HCT116 (cell line): ENCODE results near the gene TTC27. TPM values are rescaled to one million over a fixed set of nuclear protein-coding genes. Genes with fewer than 3 reads are reported as not detected.
"Not testable (repeated sequence)": the region's sequence is repeated elsewhere in the genome, so short reads cannot be mapped to it uniquely, and the experiment has no call there.

Experiments
- ATAC-seq: fragments of 200-7000 bp; cut with Tn5 transposase; 2 replicates; pipeline ENCODE4 v1.9.1; 2020; ENCODE audit warnings: mild to moderate bottlenecking, moderate library complexity
- BruUV-seq: library from RNA; stranded (reverse); fragments of 400-500 nt; replicated peaks from 2 replicates; lab custom pipeline; 2021; lab: Mats Ljungman, UMichigan
- CTCF ChIA-PET: fragments of 300-600 bp; sonication (Branson Sonifier 250); formaldehyde crosslinking; loops from one replicate; lab custom pipeline; 2021; ENCODE audit warnings: antibody characterized with exemption; lab: Charles Lee
- POLR2A ChIA-PET: fragments of 300-600, 350-600 bp; sonication (Branson Sonifier 250); formaldehyde crosslinking; loops from one replicate; lab custom pipeline; 2021; ENCODE audit warnings: antibody characterized with exemption; lab: Charles Lee
- RAD21 ChIA-PET, 2 experiments: fragments of 300-600 bp; sonication (Branson Sonifier 250); formaldehyde crosslinking; loops; one replicate each; lab custom pipeline; 2023; ENCODE audit warnings: low total read pairs in 2 of 2; ENCODE audit not compliant: uncharacterized antibody in 2 of 2, unreplicated experiment in 2 of 2, low non-redundant PET in 1 of 2; lab: Charles Lee
- DNase-seq: peaks from one replicate; pipeline ENCODE4 v3.0.0-alpha.2; 2010; ENCODE audit warnings: low read depth, low spot score
- H2AFZ ChIP-seq: fragments of 200-600 bp; shearing (Covaris generic), sonication (generic); 2 replicates; pipeline ENCODE4 v1.6.1; 2017; ENCODE audit warnings: low read depth, mixed run types, mixed read lengths, antibody characterized with exemption, low read length; ENCODE audit not compliant: poor library complexity, severe bottlenecking
- H3K27ac ChIP-seq: 2 replicates; pipeline ENCODE4 v1.5.1; 2012; ENCODE audit warnings: low read depth, low read length
- H3K27me3 ChIP-seq: fragments of 200-600 bp; sonication (generic); 2 replicates; pipeline ENCODE4 v1.6.1; 2016; ENCODE audit warnings: mixed run types, low read length, mixed read lengths; ENCODE audit not compliant: insufficient read depth
- H3K36me3 ChIP-seq, 2 experiments: fragments of 200-500 bp in 1 of 2; fragments of 200-600 bp in 1 of 2; sonication (Bioruptor generic) in 1 of 2; sonication (generic) in 1 of 2; 2 replicates each; pipeline versions ENCODE4 v1.5.1 to v1.6.1; 2014 to 2016; ENCODE audit warnings: low read length in 2 of 2, inconsistent platforms in 1 of 2, mixed read lengths in 1 of 2, mixed run types in 1 of 2; ENCODE audit not compliant: insufficient read depth in 2 of 2, control insufficient read depth in 1 of 2
- H3K4me1 ChIP-seq, 2 experiments: fragments of 200-600 bp in 1 of 2; sonication (generic) in 1 of 2; 2 replicates each; pipeline versions ENCODE4 v1.5.1 to v1.6.1; 2012 to 2017; ENCODE audit warnings: low read length in 2 of 2, inconsistent platforms in 1 of 2, mild to moderate bottlenecking in 1 of 2, mixed read lengths in 1 of 2, mixed run types in 1 of 2, moderate library complexity in 1 of 2; ENCODE audit not compliant: insufficient read depth in 2 of 2, control insufficient read depth in 1 of 2
- H3K4me2 ChIP-seq: fragments of 200-600 bp; sonication (generic); 2 replicates; pipeline ENCODE4 v1.6.1; 2017; ENCODE audit warnings: mixed run types, low read length, mixed read lengths
- H3K4me3 ChIP-seq, 2 experiments: fragments of 200-600 bp in 1 of 2; sonication (generic) in 1 of 2; replicated peaks in 1 of 2; 2 replicates each; pipeline ENCODE4 v1.5.1; 2011 to 2016; ENCODE audit warnings: low read length in 2 of 2, control low read depth in 1 of 2, low read depth in 1 of 2, mild to moderate bottlenecking in 1 of 2, mixed read lengths in 1 of 2, mixed run types in 1 of 2
- H3K79me2 ChIP-seq: fragments of 200-600 bp; sonication (generic); 2 replicates; pipeline ENCODE4 v1.6.1; 2017; ENCODE audit warnings: mild to moderate bottlenecking, mixed run types, low read length, moderate library complexity, mixed read lengths; ENCODE audit not compliant: insufficient read depth
- H3K9ac ChIP-seq: fragments of 200-600 bp; sonication (generic); 2 replicates; pipeline ENCODE4 v1.6.1; 2016; ENCODE audit warnings: low read length, mixed read lengths
- H3K9me2 ChIP-seq: fragments of 200-600 bp; sonication (generic), shearing (Covaris generic); 2 replicates; pipeline ENCODE4 v1.6.1; 2017; ENCODE audit warnings: mixed run types, mild to moderate bottlenecking, moderate library complexity; ENCODE audit not compliant: insufficient read depth
- H3K9me3 ChIP-seq, 2 experiments: fragments of 200-500 bp in 1 of 2; fragments of 200-600 bp in 1 of 2; sonication (Bioruptor generic) in 1 of 2; sonication (generic) in 1 of 2; 2 replicates each; pipeline ENCODE4 v1.6.1; 2014 to 2017; ENCODE audit warnings: low read length in 2 of 2, mixed read lengths in 2 of 2, inconsistent platforms in 1 of 2, low read depth in 1 of 2, mild to moderate bottlenecking in 1 of 2, mixed run types in 1 of 2, moderate library complexity in 1 of 2; ENCODE audit not compliant: control insufficient read depth in 1 of 2, insufficient read depth in 1 of 2
- H4K20me1 ChIP-seq: fragments of 200-600 bp; sonication (generic), shearing (Covaris generic); 2 replicates; pipeline ENCODE4 v1.6.1; 2017; ENCODE audit warnings: mixed run types, mild to moderate bottlenecking, moderate library complexity; ENCODE audit not compliant: insufficient read depth
- ATF3 ChIP-seq: IDR thresholded peaks from 2 replicates; pipeline ENCODE4 v1.6.1; 2012
- CEBPB ChIP-seq: IDR thresholded peaks from 2 replicates; pipeline ENCODE4 v1.6.1; 2012; ENCODE audit warnings: low read depth
- ELF1 ChIP-seq: IDR thresholded peaks from 2 replicates; pipeline ENCODE4 v1.6.1; 2012; ENCODE audit warnings: low read depth, borderline replicate concordance
- EZH2 ChIP-seq: fragments of 200-600 bp; sonication (generic); IDR thresholded peaks from 2 replicates; pipeline ENCODE4 v1.6.1; 2017; ENCODE audit warnings: antibody characterized with exemption, mixed run types
- EZH2phosphoT487 ChIP-seq: fragments of 200-600 bp; IDR thresholded peaks from 2 replicates; pipeline ENCODE4 v1.6.1; 2018; ENCODE audit warnings: antibody characterized with exemption, borderline replicate concordance
- FOSL1 ChIP-seq: IDR thresholded peaks from 2 replicates; pipeline ENCODE4 v1.6.1; 2012; ENCODE audit warnings: low read depth
- JUND ChIP-seq: IDR thresholded peaks from 2 replicates; pipeline ENCODE4 v1.6.1; 2012
- RAD21 ChIP-seq: IDR thresholded peaks from 2 replicates; pipeline ENCODE4 v1.6.1; 2012; ENCODE audit warnings: low read depth, mild to moderate bottlenecking
- SIN3A ChIP-seq: IDR thresholded peaks from 2 replicates; pipeline ENCODE4 v1.6.1; 2012; ENCODE audit warnings: low read depth
- SP1 ChIP-seq: IDR thresholded peaks from 2 replicates; pipeline ENCODE4 v1.6.1; 2012; ENCODE audit warnings: low read depth
- SRF ChIP-seq: IDR thresholded peaks from 2 replicates; pipeline ENCODE4 v1.6.1; 2012; ENCODE audit warnings: low read depth
- ZNF274 ChIP-seq: fragments of 200-500 bp; sonication (Bioruptor generic); IDR thresholded peaks from 2 replicates; pipeline ENCODE4 v1.6.1; 2014; ENCODE audit warnings: mild to moderate bottlenecking, low read depth, low read length, inconsistent platforms
- intact Hi-C: fragments of 100-400 bp; cut with micrococcal nuclease; formaldehyde crosslinking; loops from 2 replicates; pipeline ENCODE4 v1.10.0; 2022
- total RNA-seq: library from RNA; stranded (reverse); gene quantifications from one replicate; pipeline ENCODE4 v1.2.1, GENCODE V29; 2021; ENCODE audit not compliant: unreplicated experiment
- TF ChIP-seq, protein P1 (sequence below): IDR thresholded peaks from 2 replicates; pipeline ENCODE4 v1.6.1; 2011; ENCODE audit warnings: mild to moderate bottlenecking, low read length, moderate library complexity; ENCODE audit not compliant: insufficient replicate concordance; ENCODE audit errors: extremely low read depth

Gene TTC27
- total RNA-seq, 1 experiment from 2014 or later: 24.4 TPM

DNA sequence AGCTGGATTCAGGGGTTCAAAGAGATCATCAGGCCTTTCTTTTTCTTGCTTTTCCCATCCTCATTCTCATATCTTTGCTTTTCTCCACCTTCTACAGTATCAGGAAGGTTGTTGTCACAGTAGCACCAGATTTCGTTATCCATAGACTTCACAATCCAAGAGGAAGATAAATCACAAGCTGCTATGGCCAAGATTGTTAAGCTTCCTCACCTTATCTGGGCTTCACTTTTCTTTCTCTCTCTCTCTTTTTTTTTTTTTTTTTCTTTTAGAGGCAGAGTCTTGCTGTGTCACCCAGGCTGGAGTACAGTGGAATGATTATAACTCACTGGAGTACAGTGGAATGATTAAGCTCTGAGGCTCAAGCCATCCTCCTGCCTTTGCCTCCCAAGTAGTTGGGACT is 93.5 kb downstream of the TTC27 start (continued):
- TF ChIP-seq, protein P1, sequence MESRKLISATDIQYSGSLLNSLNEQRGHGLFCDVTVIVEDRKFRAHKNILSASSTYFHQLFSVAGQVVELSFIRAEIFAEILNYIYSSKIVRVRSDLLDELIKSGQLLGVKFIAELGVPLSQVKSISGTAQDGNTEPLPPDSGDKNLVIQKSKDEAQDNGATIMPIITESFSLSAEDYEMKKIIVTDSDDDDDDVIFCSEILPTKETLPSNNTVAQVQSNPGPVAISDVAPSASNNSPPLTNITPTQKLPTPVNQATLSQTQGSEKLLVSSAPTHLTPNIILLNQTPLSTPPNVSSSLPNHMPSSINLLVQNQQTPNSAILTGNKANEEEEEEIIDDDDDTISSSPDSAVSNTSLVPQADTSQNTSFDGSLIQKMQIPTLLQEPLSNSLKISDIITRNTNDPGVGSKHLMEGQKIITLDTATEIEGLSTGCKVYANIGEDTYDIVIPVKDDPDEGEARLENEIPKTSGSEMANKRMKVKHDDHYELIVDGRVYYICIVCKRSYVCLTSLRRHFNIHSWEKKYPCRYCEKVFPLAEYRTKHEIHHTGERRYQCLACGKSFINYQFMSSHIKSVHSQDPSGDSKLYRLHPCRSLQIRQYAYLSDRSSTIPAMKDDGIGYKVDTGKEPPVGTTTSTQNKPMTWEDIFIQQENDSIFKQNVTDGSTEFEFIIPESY: no peak
- TF ChIP-seq ATF3: no peak
- TF ChIP-seq EZH2phosphoT487: no peak
- no peak for TF ChIP-seq ZNF274
- TF ChIP-seq EZH2: no peak
- no peak for TF ChIP-seq CEBPB
- TF ChIP-seq SP1: no peak
- TF ChIP-seq ELF1: no peak
- TF ChIP-seq SRF: no peak
- no peak for TF ChIP-seq SIN3A
- TF ChIP-seq RAD21: no peak

- Histone ChIP-seq H3K36me3 (no peaks in the 10 kb centered on the region), H3K4me3 (no peak overlapping the region), H3K27me3 (no peaks in the 10 kb centered on the region), H2AFZ (no peak overlapping the region), H3K79me2 (no peaks in the 10 kb centered on the region), H3K27ac (no peak overlapping the region), H3K9me2 (no peaks in the 10 kb centered on the region), H4K20me1 (no peaks in the 10 kb centered on the region), H3K4me1 (no peaks in the 10 kb centered on the region), H3K4me2 (no peak overlapping the region), H3K9me3 (no peaks in the 10 kb centered on the region), H3K9ac (no peak overlapping the region)
- TF ChIP-seq FOSL1 (no peak), JUND (no peak)
- intact Hi-C loops: no loop called here
- no peak for DNase-seq
- RAD21 ChIA-PET: no interaction called here
- BruUV-seq: no TSS peak
- CTCF ChIA-PET: no interaction called here
- POLR2A ChIA-PET: no interaction called here
- no peak for ATAC-seq
These were observed 95.7 kb downstream of the TTC27 start for GRCh38 chr2:32723467-32724079.

GRCh38 chr2:32726678-32727077 is 98.8 kb downstream of the TTC27 start:
- CTCF ChIA-PET, intact Hi-C loops, H3K9me2 ChIP-seq, H3K4me3 ChIP-seq, H3K9ac ChIP-seq, H3K4me2 ChIP-seq, H2AFZ ChIP-seq, H3K79me2 ChIP-seq, POLR2A ChIA-PET, BruUV-seq, H4K20me1 ChIP-seq, H3K36me3 ChIP-seq, DNase-seq, H3K9me3 ChIP-seq, H3K4me1 ChIP-seq, RAD21 ChIA-PET, ATAC-seq, H3K27ac ChIP-seq, H3K27me3 ChIP-seq: not testable (repeated sequence)
